CD14-positive monocyte (primary cell): ENCODE data around the gene CENPF. TPM values are rescaled to one million over a fixed set of nuclear protein-coding genes. Genes with fewer than 3 reads are reported as not detected.
"Not testable (repeated sequence)": the region's sequence is repeated elsewhere in the genome, so short reads cannot be mapped to it uniquely, and the experiment has no call there.

ENCODE experiments used
- DNase-seq, 3 donors: peaks; one replicate each; pipeline ENCODE4 v3.0.0-alpha.2; 2011 to 2022
- H2AFZ ChIP-seq: 2 replicates; pipeline ENCODE4 v1.6.0; 2012; ENCODE audit warnings: mild to moderate bottlenecking, low read depth, low read length, inconsistent platforms; ENCODE audit not compliant: insufficient read depth, poor library complexity, severe bottlenecking
- H3K27ac ChIP-seq, 2 donors: 1 replicate in 1 of 2; 2 replicates in 1 of 2; pipeline ENCODE4 v1.5.1; 2012 to 2013; ENCODE audit warnings: low read length in 2 of 2, control low read depth in 1 of 2, inconsistent platforms in 1 of 2, low read depth in 1 of 2, mild to moderate bottlenecking in 1 of 2
- H3K27me3 ChIP-seq, 2 donors: one replicate each; pipeline versions ENCODE4 v1.6.0 to v1.6.1; 2011 to 2013; ENCODE audit warnings: low read length in 2 of 2; ENCODE audit not compliant: control insufficient read depth in 2 of 2, insufficient read depth in 2 of 2
- H3K36me3 ChIP-seq, 2 donors: replicated peaks in 1 of 2; 1 replicate in 1 of 2; 2 replicates in 1 of 2; pipeline versions ENCODE4 v1.5.1 to v1.6.1; 2012 to 2013; ENCODE audit warnings: low read length in 2 of 2, control low read depth in 1 of 2, inconsistent platforms in 1 of 2, mild to moderate bottlenecking in 1 of 2; ENCODE audit not compliant: insufficient read depth in 2 of 2, control insufficient read depth in 1 of 2
- H3K4me1 ChIP-seq, 2 donors: 1 replicate in 1 of 2; 2 replicates in 1 of 2; pipeline versions ENCODE4 v1.5.1 to v1.6.1; 2012 to 2013; ENCODE audit warnings: low read length in 2 of 2, control low read depth in 1 of 2, inconsistent platforms in 1 of 2, mild to moderate bottlenecking in 1 of 2, moderate library complexity in 1 of 2; ENCODE audit not compliant: insufficient read depth in 2 of 2, control insufficient read depth in 1 of 2
- H3K4me2 ChIP-seq: replicated peaks from 2 replicates; pipeline ENCODE3; 2012; ENCODE audit warnings: low read length, moderate library complexity, mild to moderate bottlenecking; ENCODE audit not compliant: poor library complexity, severe bottlenecking; ENCODE audit errors: extremely low read depth
- H3K4me3 ChIP-seq, 3 experiments: fragments of 200-600 bp in 1 of 3; sonication (generic) in 1 of 3; replicated peaks in 1 of 3; 1 replicate in 2 of 3; 2 replicates in 1 of 3; pipeline ENCODE4 v1.5.1; 2011 to 2013; ENCODE audit warnings: low read length in 3 of 3, mild to moderate bottlenecking in 3 of 3, control low read depth in 2 of 3, low read depth in 2 of 3, inconsistent platforms in 1 of 3, moderate library complexity in 1 of 3
- H3K79me2 ChIP-seq: 2 replicates; pipeline ENCODE4 v1.6.0; 2012; ENCODE audit warnings: mild to moderate bottlenecking, control low read depth, inconsistent platforms, low read length, moderate library complexity; ENCODE audit not compliant: insufficient read depth
- H3K9ac ChIP-seq: 2 replicates; pipeline ENCODE4 v1.6.0; 2017; ENCODE audit warnings: low read length, mild to moderate bottlenecking; ENCODE audit not compliant: insufficient read depth, poor library complexity, severe bottlenecking
- H3K9me3 ChIP-seq, 2 donors: replicated peaks in 1 of 2; 1 replicate in 1 of 2; 2 replicates in 1 of 2; pipeline versions ENCODE4 v1.5.1 to v1.6.1; 2012 to 2013; ENCODE audit warnings: low read length in 2 of 2, control low read depth in 1 of 2; ENCODE audit not compliant: control insufficient read depth in 1 of 2, insufficient read depth in 1 of 2
- H4K20me1 ChIP-seq: 2 replicates; pipeline ENCODE4 v1.6.0; 2012; ENCODE audit warnings: mild to moderate bottlenecking, low read length, control low read depth, moderate library complexity; ENCODE audit not compliant: insufficient read depth
- H3K27ac Mint-ChIP-seq, 7 donors: one replicate each; pipeline ENCODE4 v1.8.0; 2020; ENCODE audit warnings: mild to moderate bottlenecking in 7 of 7, mixed read lengths in 7 of 7, moderate library complexity in 6 of 7, inconsistent platforms in 2 of 7
- H3K27me3 Mint-ChIP-seq, 3 donors: one replicate each; pipeline ENCODE4 v1.8.0; 2021 to 2022; ENCODE audit warnings: low read depth in 3 of 3, mild to moderate bottlenecking in 3 of 3, mixed read lengths in 3 of 3, moderate library complexity in 3 of 3, inconsistent platforms in 1 of 3
- H3K36me3 Mint-ChIP-seq, 2 donors: one replicate each; pipeline ENCODE4 v1.8.0; 2020; ENCODE audit warnings: mixed read lengths in 2 of 2, inconsistent platforms in 1 of 2, mild to moderate bottlenecking in 1 of 2
- H3K4me1 Mint-ChIP-seq: one replicate; pipeline ENCODE4 v1.8.0; 2020; ENCODE audit warnings: mild to moderate bottlenecking, mixed read lengths
- H3K4me3 Mint-ChIP-seq, 2 donors: one replicate each; pipeline ENCODE4 v1.8.0; 2020; ENCODE audit warnings: mild to moderate bottlenecking in 2 of 2, mixed read lengths in 2 of 2, moderate library complexity in 1 of 2
- H3K9me3 Mint-ChIP-seq, 7 donors: one replicate each; pipeline ENCODE4 v1.8.0; 2020 to 2022; ENCODE audit warnings: mixed read lengths in 7 of 7, mild to moderate bottlenecking in 6 of 7, moderate library complexity in 6 of 7, inconsistent platforms in 2 of 7
- WGBS: methylation state at CpG from one replicate; pipeline ENCODE4 v1.1.5; 2013; ENCODE audit warnings: missing lambda C conversion rate; ENCODE audit not compliant: insufficient coverage; 5-methylcytosine and 5-hydroxymethylcytosine counted together
- intact Hi-C, 2 donors: fragments of 100-400 bp; cut with micrococcal nuclease; formaldehyde crosslinking; loops; one replicate each; pipeline versions ENCODE4 v1.15.0 to v1.15.1; 2023
- polyA plus RNA-seq, 3 donors: library from polyadenylated mRNA; depleted of rRNA in 1 of 3; unstranded in 2 of 3; stranded (reverse) in 1 of 3; fragments of 300-500 nt in 2 of 3; fragments of >200 nt in 1 of 3; fragmentation: Illumina TruSeq in 2 of 3; gene quantifications; 1 replicate in 2 of 3; 2 replicates in 1 of 3; pipeline ENCODE4 v1.2.3, GENCODE V29; 2012 to 2021
- TF ChIP-seq, protein P1 (sequence below): fragments of 200-600 bp; IDR thresholded peaks from one replicate; pipeline ENCODE4 v1.8.0; 2022; ENCODE audit warnings: antibody characterized with exemption, mild to moderate bottlenecking

Gene CENPF
- polyA plus RNA-seq, 3 donors = 0.01 to 0.29 TPM; not detected in 1

DNA sequence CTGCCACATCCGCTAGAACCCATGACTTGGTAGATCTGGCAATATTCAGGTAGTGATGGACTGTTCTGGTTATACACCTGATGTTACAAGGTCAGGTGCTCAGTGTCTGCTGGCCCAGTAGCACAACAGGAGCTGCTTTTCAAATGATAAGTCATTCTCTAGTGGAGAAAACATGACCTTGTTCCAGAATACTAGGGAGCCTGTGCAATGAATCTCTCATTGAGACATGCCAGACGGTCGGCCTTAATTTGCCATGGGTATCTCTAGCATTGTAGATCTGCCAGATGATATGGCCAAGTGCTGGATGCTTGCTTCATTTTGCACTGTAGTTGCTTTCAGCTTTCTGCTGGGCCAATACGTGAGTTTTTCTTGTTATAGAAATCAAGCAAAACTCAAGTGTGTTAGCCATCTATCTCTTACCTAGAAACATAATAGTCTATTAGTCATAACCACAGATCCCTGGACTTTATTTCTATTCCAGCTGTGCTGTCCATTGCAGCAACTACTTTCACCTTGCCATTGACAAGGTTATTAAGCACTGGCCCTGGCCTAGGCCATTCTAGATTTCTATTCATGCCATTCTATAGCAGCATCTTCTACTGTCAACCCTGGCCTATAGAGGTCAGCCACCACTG, 13.9 kb upstream of the CENPF start:
- H3K27me3 ChIP-seq = no peaks in the 10 kb centered on the region
- no peak for DNase-seq
- no peak overlapping the region for H3K4me2 ChIP-seq
- no peak overlapping the region for H3K9ac ChIP-seq
- no peaks in the 10 kb centered on the region for H3K9me3 ChIP-seq
- no peak overlapping the region for H3K27ac ChIP-seq
- H3K4me3 Mint-ChIP-seq = no peak overlapping the region
- no peaks in the 10 kb centered on the region for H3K4me1 Mint-ChIP-seq
- H3K27ac Mint-ChIP-seq = no peak overlapping the region
- intact Hi-C loops = no loop called here
- no peak overlapping the region for H3K4me3 ChIP-seq
- no peak overlapping the region for H2AFZ ChIP-seq
- H3K4me1 ChIP-seq = no peaks in the 10 kb centered on the region
- H4K20me1 ChIP-seq = no peaks in the 10 kb centered on the region
- WGBS = 97% methylated on average over 3 of the region's 4 CpGs
- TF ChIP-seq, protein P1, sequence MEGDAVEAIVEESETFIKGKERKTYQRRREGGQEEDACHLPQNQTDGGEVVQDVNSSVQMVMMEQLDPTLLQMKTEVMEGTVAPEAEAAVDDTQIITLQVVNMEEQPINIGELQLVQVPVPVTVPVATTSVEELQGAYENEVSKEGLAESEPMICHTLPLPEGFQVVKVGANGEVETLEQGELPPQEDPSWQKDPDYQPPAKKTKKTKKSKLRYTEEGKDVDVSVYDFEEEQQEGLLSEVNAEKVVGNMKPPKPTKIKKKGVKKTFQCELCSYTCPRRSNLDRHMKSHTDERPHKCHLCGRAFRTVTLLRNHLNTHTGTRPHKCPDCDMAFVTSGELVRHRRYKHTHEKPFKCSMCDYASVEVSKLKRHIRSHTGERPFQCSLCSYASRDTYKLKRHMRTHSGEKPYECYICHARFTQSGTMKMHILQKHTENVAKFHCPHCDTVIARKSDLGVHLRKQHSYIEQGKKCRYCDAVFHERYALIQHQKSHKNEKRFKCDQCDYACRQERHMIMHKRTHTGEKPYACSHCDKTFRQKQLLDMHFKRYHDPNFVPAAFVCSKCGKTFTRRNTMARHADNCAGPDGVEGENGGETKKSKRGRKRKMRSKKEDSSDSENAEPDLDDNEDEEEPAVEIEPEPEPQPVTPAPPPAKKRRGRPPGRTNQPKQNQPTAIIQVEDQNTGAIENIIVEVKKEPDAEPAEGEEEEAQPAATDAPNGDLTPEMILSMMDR = no peak
- no peaks in the 10 kb centered on the region for H3K79me2 ChIP-seq
- H3K36me3 ChIP-seq = no peaks in the 10 kb centered on the region
- no peaks in the 10 kb centered on the region for H3K9me3 Mint-ChIP-seq
- peaks cover 2 to 17% (median 8%) of the 10 kb centered on the region in 3 donors for H3K27me3 Mint-ChIP-seq
- H3K36me3 Mint-ChIP-seq = no peaks in the 10 kb centered on the region

DNA sequence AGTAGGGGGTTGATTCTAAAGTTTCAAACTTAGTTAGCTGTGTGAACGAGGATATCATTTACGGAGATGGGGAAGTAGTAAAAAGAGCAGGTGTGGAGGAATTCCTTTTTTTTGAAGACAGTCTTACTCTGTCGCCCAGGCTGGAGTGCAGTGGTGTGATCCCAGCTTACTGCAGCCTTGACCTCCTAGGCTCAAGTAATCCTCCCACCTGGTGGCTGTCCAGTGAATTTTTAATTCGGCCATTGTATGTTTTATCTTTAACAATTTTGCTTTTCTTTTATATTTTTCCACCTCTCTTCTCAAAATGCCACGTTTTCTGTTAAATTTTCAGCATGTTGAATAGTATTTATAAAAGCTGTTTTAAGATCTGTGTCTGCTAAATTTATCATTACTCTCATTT, 12.3 kb upstream of the CENPF start:
- 65% methylated on average over 2 of the region's 5 CpGs for WGBS
- no peaks in the 10 kb centered on the region for H3K27me3 ChIP-seq
- Mint-ChIP-seq H3K27ac (no peak overlapping the region), H3K4me1 (no peaks in the 10 kb centered on the region), H3K4me3 (no peak overlapping the region), H3K9me3 (no peaks in the 10 kb centered on the region), H3K27me3 (peaks cover 2 to 16% (median 11%) of the 10 kb centered on the region in 3 donors), H3K36me3 (no peaks in the 10 kb centered on the region)
- no peak overlapping the region for H2AFZ ChIP-seq
- H3K4me2 ChIP-seq = no peak overlapping the region
- H3K36me3 ChIP-seq = no peaks in the 10 kb centered on the region
- H3K9ac ChIP-seq = no peak overlapping the region
- H3K4me1 ChIP-seq = no peaks in the 10 kb centered on the region
- no peak for DNase-seq
- H3K27ac ChIP-seq = no peak overlapping the region
- intact Hi-C loops = no loop called here
- no peaks in the 10 kb centered on the region for H3K79me2 ChIP-seq
- H3K9me3 ChIP-seq = no peaks in the 10 kb centered on the region
- TF ChIP-seq, protein P1 = no peak
- no peaks in the 10 kb centered on the region for H4K20me1 ChIP-seq
- no peak overlapping the region for H3K4me3 ChIP-seq

DNA sequence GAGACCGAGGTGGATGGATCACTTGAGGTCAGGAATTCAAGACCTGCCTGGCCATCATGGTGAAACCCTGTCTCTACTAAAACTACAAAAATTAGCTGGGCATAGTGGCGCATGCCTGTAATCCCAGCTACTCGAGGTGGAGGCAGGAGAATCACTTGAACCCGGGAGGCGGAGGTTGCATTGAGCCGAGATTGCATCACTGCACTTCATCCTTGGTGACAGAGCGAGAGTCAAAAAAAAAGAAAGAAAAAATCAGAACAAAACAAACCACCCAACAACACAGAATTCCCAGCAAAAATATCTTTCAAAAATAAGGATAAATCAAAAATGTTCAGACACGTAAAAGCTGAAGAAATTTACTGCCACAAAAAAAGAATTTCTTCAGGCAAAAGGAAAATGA, 11.1 kb upstream of the CENPF start:
- 94% methylated on average over 3 of the region's 8 CpGs for WGBS
- H3K27ac Mint-ChIP-seq = not testable (repeated sequence)

More for the DNA sequence above, 11.1 kb upstream of the CENPF start:
- H3K36me3 Mint-ChIP-seq, DNase-seq, H3K9me3 Mint-ChIP-seq, H3K4me2 ChIP-seq, H3K4me3 Mint-ChIP-seq, H3K79me2 ChIP-seq, H3K27ac ChIP-seq, H3K9ac ChIP-seq, intact Hi-C loops, H3K4me1 Mint-ChIP-seq, H2AFZ ChIP-seq, H3K9me3 ChIP-seq, H3K27me3 ChIP-seq, H3K4me1 ChIP-seq, H3K36me3 ChIP-seq, H3K4me3 ChIP-seq, H4K20me1 ChIP-seq: not testable (repeated sequence)
- H3K27me3 Mint-ChIP-seq = peaks cover 2 to 14% (median 11%) of the 10 kb centered on the region in 3 donors
